AG04450 (cell line): ENCODE data around the gene EXTL2. TPM values are rescaled to one million over a fixed set of nuclear protein-coding genes. Genes with fewer than 3 reads are reported as not detected.
"Not testable (repeated sequence)": the region's sequence is repeated elsewhere in the genome, so short reads cannot be mapped to it uniquely, and the experiment has no call there.

Experiments used
- CTCF ChIA-PET: fragments of 300-600, 350-600 bp; formaldehyde crosslinking; extraction: SDS; loops from one replicate; lab custom pipeline; 2022; ENCODE audit warnings: antibody characterized with exemption, inconsistent platforms; lab: Charles Lee
- POLR2A ChIA-PET: fragments of 350-600 bp; formaldehyde crosslinking; extraction: SDS; loops from one replicate; lab custom pipeline; 2021; ENCODE audit warnings: antibody characterized with exemption, inconsistent platforms; lab: Yijun Ruan, JAX
- DNase-seq: peaks from one replicate; pipeline ENCODE4 v3.0.0-alpha.2; 2011; ENCODE audit warnings: low read depth, low spot score
- H3K27ac ChIP-seq: one replicate; pipeline ENCODE4 v1.5.1; 2012; ENCODE audit warnings: low read depth, low read length, control low read depth
- H3K27me3 ChIP-seq: one replicate; pipeline ENCODE4 v1.6.0; 2012; ENCODE audit warnings: low read length; ENCODE audit not compliant: control insufficient read depth, insufficient read depth
- H3K4me3 ChIP-seq: 2 replicates; pipeline ENCODE4 v1.5.1; 2011; ENCODE audit warnings: mild to moderate bottlenecking, low read depth, low read length, control low read depth
- H3K9me3 ChIP-seq: 2 replicates; pipeline ENCODE4 v1.5.1; 2012; ENCODE audit warnings: low read length; ENCODE audit not compliant: control insufficient read depth, insufficient read depth
- polyA plus RNA-seq: library from polyadenylated mRNA; depleted of rRNA; stranded (reverse); fragments of >200 nt; gene quantifications from 2 replicates; pipeline ENCODE4 v1.2.3, GENCODE V29; 2011
- TF ChIP-seq, protein P1 (sequence below): IDR thresholded peaks from 2 replicates; pipeline ENCODE4 v1.5.1; 2011; ENCODE audit warnings: low read depth, low read length, control low read depth, inconsistent platforms

Gene EXTL2
- polyA plus RNA-seq, 1 experiment: 78.7 TPM

DNA sequence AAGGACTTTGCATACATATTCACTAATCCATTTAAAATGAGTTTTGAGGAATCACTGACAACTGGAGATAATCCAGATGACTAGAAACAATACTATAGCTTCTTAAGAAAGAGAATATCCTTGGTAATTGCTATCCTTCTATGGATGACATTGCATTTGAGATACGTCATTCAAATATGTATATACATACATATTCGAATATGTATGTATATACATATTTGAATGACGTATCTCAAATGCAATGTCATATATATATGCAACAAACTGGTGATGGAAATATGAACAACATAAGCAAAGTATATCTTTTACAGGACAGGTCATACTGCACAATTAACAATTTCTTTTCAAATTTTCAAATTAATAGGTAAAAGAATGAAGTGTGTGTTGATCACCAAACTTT is 41.7 kb downstream of the EXTL2 start:
- DNase-seq: no peak
- CTCF ChIA-PET: interaction anchor here (1.1 to 1.6 kb wide), 2 partner anchors 16 to 40 kb away, joined by 3 to 8 read pairs; no protein-coding TSS in a partner anchor
- POLR2A ChIA-PET: no interaction called here

GRCh38 chr1:100851726-100852125 is 42.9 kb downstream of the EXTL2 start:
- CTCF ChIA-PET: interaction anchor here (1.1 to 1.6 kb wide), 2 partner anchors 17 to 39 kb away, joined by 3 to 8 read pairs; no protein-coding TSS in a partner anchor

More for the DNA sequence above, 41.7 kb downstream of the EXTL2 start:
- Histone ChIP-seq H3K27ac (no peak overlapping the region), H3K4me3 (no peak overlapping the region), H3K27me3 (no peaks in the 10 kb centered on the region), H3K9me3 (peaks cover 3% of the 10 kb centered on the region; the same call in 1 of the 2 replicates)
- TF ChIP-seq, protein P1, sequence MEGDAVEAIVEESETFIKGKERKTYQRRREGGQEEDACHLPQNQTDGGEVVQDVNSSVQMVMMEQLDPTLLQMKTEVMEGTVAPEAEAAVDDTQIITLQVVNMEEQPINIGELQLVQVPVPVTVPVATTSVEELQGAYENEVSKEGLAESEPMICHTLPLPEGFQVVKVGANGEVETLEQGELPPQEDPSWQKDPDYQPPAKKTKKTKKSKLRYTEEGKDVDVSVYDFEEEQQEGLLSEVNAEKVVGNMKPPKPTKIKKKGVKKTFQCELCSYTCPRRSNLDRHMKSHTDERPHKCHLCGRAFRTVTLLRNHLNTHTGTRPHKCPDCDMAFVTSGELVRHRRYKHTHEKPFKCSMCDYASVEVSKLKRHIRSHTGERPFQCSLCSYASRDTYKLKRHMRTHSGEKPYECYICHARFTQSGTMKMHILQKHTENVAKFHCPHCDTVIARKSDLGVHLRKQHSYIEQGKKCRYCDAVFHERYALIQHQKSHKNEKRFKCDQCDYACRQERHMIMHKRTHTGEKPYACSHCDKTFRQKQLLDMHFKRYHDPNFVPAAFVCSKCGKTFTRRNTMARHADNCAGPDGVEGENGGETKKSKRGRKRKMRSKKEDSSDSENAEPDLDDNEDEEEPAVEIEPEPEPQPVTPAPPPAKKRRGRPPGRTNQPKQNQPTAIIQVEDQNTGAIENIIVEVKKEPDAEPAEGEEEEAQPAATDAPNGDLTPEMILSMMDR: no peak

GRCh38 chr1:100847361-100848082 is 47.1 kb downstream of the EXTL2 start:
- TF ChIP-seq, protein P1: no peak
- ChIA-PET CTCF (interaction anchor here (1.6 kb wide), 1 partner anchor 384 kb away, joined by 10 read pairs; no protein-coding TSS in a partner anchor), POLR2A (no interaction called here)
- no peaks in the 10 kb centered on the region for H3K27me3 ChIP-seq
- H3K9me3 ChIP-seq: peaks cover 2% of the 10 kb centered on the region; the same call in 1 of the 2 replicates
- no peak for DNase-seq
- peak overlapping the region; percentile 38 for H3K4me3 ChIP-seq
- no peak overlapping the region for H3K27ac ChIP-seq

More at GRCh38 chr1:100851726-100852125, 42.9 kb downstream of the EXTL2 start:
- H3K27me3 ChIP-seq: no peaks in the 10 kb centered on the region
- TF ChIP-seq, protein P1: no peak
- H3K4me3 ChIP-seq: no peak overlapping the region
- peaks cover 3% of the 10 kb centered on the region; the same call in 1 of the 2 replicates for H3K9me3 ChIP-seq
- no peak overlapping the region for H3K27ac ChIP-seq
- POLR2A ChIA-PET: no interaction called here
- DNase-seq: no peak

GRCh38 chr1:100843160-100843559 is 51.5 kb downstream of the EXTL2 start:
- not testable (repeated sequence) for DNase-seq

GRCh38 chr1:100835866-100836842 is 58.5 kb downstream of the EXTL2 start:
- Histone ChIP-seq H3K4me3 (no peak overlapping the region), H3K27me3 (no peaks in the 10 kb centered on the region), H3K9me3 (no peaks in the 10 kb centered on the region), H3K27ac (no peak overlapping the region)
- DNase-seq: no peak
- ChIA-PET CTCF (interaction anchor here (0.6 to 1.1 kb wide), 2 partner anchors 229 to 372 kb away, joined by 3 to 4 read pairs; no protein-coding TSS in a partner anchor), POLR2A (no interaction called here)
- TF ChIP-seq, protein P1: no peak

More at GRCh38 chr1:100843160-100843559, 51.5 kb downstream of the EXTL2 start:
- H3K9me3 ChIP-seq, H3K27ac ChIP-seq, CTCF ChIA-PET, H3K27me3 ChIP-seq, POLR2A ChIA-PET, H3K4me3 ChIP-seq: not testable (repeated sequence)
